ENCODE data around the gene C2CD4D. TPM values are rescaled to one million over a fixed set of nuclear protein-coding genes. Genes with fewer than 3 reads are reported as not detected.

The C2CD4D gene
- total RNA-seq, 1 experiment from 2014 or later, result not detected

DNA sequence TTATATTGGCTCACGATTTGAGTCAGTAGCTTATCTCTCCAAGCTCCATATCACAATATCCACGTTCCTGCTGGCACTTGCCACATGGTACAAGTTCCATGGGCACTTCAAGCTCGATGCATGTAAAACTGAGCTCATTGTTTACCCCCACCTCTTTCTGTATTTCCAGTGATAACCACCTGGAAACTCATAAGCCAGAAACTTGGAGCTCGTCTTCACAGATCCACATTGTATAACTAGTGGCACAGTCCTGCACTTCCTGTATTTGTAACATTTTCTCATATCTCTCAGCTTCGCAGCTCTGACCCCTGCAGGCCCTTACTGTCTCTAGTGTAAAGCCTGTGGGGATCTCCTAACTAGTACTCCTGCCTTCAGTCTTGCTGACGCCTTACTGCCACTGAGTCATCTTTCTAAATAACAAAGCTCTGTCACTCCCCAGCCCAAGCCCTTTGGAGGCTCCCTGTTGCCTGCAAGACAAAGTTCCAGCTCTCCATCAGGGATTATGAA lies 6.5 kb upstream of the C2CD4D start:
- no peak overlapping the region for H3K4me3 ChIP-seq
- no peaks in the 10 kb centered on the region for H3K27me3 ChIP-seq
- H3K9me3 ChIP-seq, result no peaks in the 10 kb centered on the region
- DNase-seq, result peak; percentile 76
- no peaks in the 10 kb centered on the region for H3K36me3 ChIP-seq

- H3K9me3 ChIP-seq, result no peaks in the 10 kb centered on the region
- no peaks in the 10 kb centered on the region for H3K36me3 ChIP-seq
- H3K27me3 ChIP-seq, result no peaks in the 10 kb centered on the region
- no peak overlapping the region for H3K4me3 ChIP-seq
- DNase-seq, result no peak
These were observed 3.8 kb upstream of the C2CD4D start for GRCh38 chr1:151843398-151843797.

DNA sequence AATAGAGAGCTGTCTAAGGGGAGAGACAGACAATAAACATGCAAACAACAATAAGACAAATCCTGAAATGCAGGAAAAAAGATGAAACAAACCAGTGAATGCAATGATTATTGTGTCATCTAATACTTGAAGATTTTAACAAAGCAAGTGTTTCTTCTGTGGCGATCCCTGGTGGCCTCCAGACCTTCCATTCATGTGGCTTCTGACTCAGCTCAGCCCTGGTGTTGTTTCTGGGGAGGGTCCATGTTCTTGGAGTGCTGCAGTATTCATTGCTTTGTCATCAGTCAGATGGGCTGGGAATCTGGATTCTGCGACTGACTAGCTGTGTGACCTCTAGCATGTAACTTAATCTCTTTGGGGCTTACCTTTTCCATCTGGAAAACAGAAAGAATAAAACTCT lies 1.5 kb upstream of the C2CD4D start:
- Histone ChIP-seq H3K4me3 (no peak overlapping the region), H3K9me3 (no peaks in the 10 kb centered on the region), H3K27me3 (no peaks in the 10 kb centered on the region), H3K36me3 (no peaks in the 10 kb centered on the region)
- peak; percentile 80 for DNase-seq

DNA sequence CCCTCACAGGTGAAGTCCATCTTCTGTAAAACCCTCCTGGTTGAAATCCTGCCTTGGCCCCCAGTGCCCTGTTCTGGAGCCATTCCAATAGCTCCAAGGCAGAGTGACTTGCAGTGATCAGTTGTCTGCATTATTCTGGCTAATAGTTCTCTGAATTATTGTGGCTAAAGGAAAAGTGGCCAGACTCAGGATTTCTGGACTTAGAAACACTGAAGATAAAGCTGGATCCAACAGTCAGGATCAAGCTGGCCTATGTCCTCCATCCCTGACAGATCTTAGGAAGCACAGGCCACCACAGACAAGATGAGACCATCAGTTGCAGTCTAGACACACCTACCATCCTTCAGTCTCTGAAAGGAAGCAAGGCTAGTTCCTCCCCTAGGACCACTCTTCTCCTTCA lies 801 bp upstream of the C2CD4D start:
- Histone ChIP-seq H3K9me3 (no peaks in the 10 kb centered on the region), H3K4me3 (no peak overlapping the region), H3K36me3 (no peaks in the 10 kb centered on the region), H3K27me3 (no peaks in the 10 kb centered on the region)
- no peak for DNase-seq

DNA sequence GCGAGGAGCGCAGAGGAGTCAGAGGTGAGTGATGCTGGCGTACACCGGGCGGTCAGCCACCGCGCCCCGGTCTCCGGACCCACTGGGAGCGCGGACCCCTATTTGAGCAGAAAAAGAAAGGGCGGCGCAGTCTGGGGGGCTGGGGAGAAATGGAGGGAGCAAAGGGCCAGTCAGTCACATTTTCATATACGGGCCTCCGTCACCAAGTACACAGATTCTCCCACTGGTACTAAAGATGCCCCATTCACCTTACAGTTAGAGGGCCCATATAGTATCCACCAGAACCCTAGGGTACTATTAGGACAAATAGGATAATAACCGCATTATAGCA lies 573 bp downstream of the C2CD4D start:
- no peak for DNase-seq
- Histone ChIP-seq H3K9me3 (no peaks in the 10 kb centered on the region), H3K4me3 (no peak overlapping the region), H3K27me3 (no peaks in the 10 kb centered on the region), H3K36me3 (no peaks in the 10 kb centered on the region)

DNA sequence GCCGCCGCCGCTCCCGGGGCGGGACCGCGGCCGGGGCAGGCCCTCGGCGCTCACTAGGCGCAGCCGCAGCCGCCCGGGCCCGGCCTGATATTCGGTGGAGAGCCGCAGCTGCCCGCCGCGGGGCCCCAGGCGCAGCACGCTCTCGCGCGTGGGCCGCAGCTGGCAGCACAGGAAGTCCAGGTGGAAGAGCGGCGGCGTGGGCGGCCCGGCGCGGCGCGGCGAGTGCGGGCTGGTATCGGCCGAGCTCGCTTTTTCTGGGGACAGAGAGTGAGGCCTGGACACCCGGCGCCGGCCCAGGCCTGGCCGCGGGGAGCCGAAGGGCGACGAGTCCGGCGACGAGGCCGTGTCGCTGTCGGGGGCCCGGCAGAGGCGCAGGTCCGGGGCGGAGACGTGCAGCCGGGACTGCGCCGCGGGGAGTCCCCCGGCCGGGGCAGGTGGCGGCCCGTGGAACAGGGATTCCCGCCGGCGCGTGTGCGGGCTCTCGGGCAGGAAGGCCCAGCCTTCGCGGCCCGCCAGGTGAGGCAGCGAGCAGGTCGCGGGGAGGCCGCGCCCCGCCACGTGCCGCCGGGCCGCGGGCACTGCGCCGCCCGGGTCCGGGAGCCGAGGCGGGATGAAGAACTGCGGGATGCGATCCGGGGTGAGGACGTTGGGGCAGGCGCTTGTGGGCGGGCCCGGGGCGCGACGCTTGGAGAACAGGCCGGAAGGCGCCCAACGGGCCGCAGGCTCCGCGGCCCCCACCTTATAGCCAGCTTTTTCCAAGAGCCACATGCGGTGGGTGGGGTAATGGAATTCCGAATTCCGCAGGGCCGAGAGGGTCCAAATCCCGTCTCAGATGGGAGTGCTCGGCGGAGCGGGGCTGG lies 1.2 kb downstream of the C2CD4D start:
- DNase-seq, result no peak
- no peaks in the 10 kb centered on the region for H3K9me3 ChIP-seq
- no peak overlapping the region for H3K4me3 ChIP-seq
- H3K27me3 ChIP-seq, result no peaks in the 10 kb centered on the region
- no peaks in the 10 kb centered on the region for H3K36me3 ChIP-seq

DNA sequence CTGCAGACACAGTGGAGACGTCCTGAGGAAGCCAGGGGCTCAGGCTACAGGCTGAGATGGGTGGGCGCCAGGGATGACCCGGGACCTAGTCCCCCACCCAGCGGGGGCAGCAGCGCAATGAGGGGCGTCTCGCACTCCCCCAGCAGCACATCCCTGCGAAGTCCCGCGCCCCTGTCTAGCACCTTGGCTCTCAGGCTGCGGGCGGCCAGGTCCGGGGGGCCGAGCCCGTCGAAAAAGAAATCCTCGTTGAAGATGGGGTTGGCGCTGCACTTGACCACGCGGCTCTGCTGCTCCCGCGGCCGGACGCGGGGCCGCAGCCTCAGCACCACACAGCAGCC lies 1.8 kb downstream of the C2CD4D start:
- Histone ChIP-seq H3K4me3 (no peak overlapping the region), H3K36me3 (no peaks in the 10 kb centered on the region), H3K27me3 (no peaks in the 10 kb centered on the region), H3K9me3 (no peaks in the 10 kb centered on the region)
- DNase-seq, result no peak

DNA sequence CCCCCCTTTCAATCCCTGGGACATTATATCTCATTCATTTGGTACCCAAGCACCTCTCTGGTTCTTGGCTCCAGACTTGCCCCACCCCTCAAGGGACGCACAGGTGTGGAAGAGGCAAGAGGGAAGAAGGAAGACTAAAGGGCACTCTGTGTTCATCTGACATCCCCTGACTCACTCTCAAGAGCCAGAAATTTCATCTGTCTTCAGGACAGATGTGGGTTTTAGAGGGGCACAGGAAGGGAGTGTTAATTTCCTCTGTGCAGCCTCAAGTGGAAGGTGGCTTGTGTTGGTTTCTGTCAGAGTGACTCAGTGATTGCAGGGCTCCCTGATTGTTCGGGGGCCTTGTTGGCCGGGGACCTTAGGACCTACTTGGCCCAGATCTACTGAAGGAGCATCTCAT lies 2.4 kb downstream of the C2CD4D start:
- DNase-seq, result no peak
- no peaks in the 10 kb centered on the region for H3K36me3 ChIP-seq
- no peak overlapping the region for H3K4me3 ChIP-seq
- H3K27me3 ChIP-seq, result no peaks in the 10 kb centered on the region
- H3K9me3 ChIP-seq, result no peaks in the 10 kb centered on the region

DNA sequence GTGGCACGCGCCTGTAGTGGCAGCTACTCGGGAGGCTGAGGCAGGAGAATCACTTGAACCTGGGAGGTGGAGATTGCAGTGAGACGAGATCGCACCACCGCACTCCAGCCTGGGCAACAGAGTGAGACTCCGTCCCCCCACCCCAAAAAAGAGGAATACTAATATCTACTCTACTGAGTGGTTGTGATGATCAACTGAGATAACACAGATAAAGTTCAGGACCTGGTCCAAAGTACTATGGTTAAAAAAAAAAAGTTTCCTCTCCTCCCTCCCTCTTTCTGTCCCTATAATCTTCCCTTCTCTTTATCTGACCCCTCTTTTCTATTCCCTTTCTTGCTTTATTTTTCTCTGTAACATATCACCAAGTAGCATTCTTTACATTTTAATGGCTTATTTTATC lies 4.0 kb downstream of the C2CD4D start:
- Histone ChIP-seq H3K36me3 (no peaks in the 10 kb centered on the region), H3K9me3 (no peaks in the 10 kb centered on the region)

GRCh38 chr1:151834239-151834638 lies 5.4 kb downstream of the C2CD4D start:
- Histone ChIP-seq H3K4me3 (no peak overlapping the region), H3K27me3 (no peaks in the 10 kb centered on the region), H3K36me3 (no peaks in the 10 kb centered on the region), H3K9me3 (no peaks in the 10 kb centered on the region)
- DNase-seq, result no peak

More for the DNA sequence above, 4.0 kb downstream of the C2CD4D start:
- DNase-seq, result no peak
- no peaks in the 10 kb centered on the region for H3K27me3 ChIP-seq
- H3K4me3 ChIP-seq, result no peak overlapping the region

DNA sequence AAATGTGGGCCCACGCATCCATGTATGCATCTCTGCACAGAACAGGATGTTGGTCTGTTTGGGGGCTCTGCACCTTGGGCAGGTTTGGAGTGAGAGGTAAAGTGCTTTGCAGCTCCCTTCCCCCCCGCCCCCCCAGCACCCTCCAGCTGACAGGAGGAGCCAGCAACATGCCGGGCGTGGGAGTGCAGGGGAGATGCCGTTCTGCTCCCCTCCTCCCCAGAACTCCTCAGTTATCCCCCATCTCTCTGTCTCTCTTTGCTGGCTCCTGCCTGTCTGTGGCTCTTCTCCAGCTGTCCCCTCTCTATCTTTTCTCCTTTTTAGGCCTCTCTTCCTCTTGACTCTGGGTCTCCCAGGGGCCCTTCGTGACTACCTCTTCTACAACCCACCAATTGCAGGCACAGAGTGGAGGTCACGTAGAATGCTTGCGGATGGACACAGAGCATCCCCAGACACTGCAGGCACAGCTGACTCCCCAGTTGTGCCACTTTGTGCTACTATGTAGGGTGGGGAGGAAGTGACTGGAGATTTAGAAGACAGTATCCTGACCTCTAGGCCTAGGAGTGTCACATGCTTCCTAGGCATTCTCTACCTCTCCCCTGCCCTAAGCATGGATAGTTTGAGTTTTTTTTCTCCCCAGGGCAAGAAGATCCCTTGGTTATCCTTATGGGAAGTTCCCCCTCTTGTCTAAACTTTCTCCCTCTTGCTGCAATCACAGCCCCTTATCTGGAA lies 6.3 kb downstream of the C2CD4D start:
- no peaks in the 10 kb centered on the region for H3K36me3 ChIP-seq
- H3K9me3 ChIP-seq, result no peaks in the 10 kb centered on the region
- no peak overlapping the region for H3K4me3 ChIP-seq
- no peak for DNase-seq
- no peaks in the 10 kb centered on the region for H3K27me3 ChIP-seq

DNA sequence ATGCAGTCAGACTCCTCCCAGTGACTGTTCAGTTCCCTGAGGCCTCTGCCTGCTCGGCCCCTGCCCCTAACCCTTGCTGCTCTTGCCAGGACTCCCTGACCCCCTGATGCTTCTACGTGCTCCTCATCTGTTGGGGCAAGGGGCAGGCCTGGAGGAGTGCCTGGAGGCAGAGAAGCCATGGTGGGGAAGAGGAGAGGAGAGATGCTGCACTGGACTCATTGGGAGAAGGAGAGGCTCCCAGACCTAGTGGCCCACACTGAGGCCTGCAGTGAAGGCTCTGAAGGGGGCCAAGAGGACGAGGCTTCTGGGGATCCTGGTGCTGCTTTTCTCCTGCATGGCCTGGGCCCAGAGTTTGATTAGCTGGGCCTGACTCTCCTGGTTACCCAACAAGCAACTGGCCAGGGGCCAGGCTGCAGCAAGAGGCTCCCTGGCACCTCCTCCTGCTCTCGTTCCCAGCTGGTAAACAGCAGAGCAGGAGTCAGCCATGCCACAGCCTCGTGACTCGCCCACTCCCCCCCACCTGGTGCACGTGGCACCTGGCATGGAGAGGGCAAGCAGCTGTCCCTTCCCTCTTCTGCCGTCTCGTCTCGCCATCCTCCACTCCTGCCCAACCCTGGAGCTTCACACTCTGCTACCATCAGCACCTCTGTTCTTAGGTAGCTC lies 7.2 kb downstream of the C2CD4D start:
- no peaks in the 10 kb centered on the region for H3K9me3 ChIP-seq
- no peaks in the 10 kb centered on the region for H3K36me3 ChIP-seq
- no peaks in the 10 kb centered on the region for H3K27me3 ChIP-seq
- DNase-seq, result peak; percentile 79
- no peak overlapping the region for H3K4me3 ChIP-seq

GRCh38 chr1:151831605-151832004 lies 8.0 kb downstream of the C2CD4D start, which contains the start of gene RORC:
Gene RORC, minus strand, starts transcription at chr1:151831802. Its CDS starts 38 bp downstream, at chr1:151831764.
- Histone ChIP-seq H3K36me3 (no peaks in the 10 kb centered on the region), H3K9me3 (no peaks in the 10 kb centered on the region), H3K4me3 (no peak within 1 kb of the TSS), H3K27me3 (no peaks in the 10 kb centered on the region)
- DNase-seq, result no peak

DNA sequence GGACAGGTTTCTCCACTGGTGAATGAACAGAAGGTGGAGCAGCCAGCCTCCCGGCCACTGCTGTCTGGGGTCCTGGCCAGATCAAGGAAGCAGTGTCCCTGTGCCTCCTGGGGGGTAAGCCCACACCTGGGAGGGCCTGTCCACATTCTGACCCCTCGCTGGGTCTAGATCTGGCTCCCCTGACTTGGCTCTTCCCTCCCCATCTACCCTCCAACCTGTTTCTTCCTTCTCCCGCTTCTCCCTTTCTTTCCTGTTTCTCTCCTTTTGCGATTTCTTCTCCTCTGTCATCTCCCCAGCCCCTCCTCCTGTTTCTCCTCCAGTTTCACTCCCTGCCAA lies 8.4 kb downstream of the C2CD4D start:
- no peaks in the 10 kb centered on the region for H3K9me3 ChIP-seq
- H3K27me3 ChIP-seq, result no peaks in the 10 kb centered on the region
- no peak overlapping the region for H3K4me3 ChIP-seq
- no peaks in the 10 kb centered on the region for H3K36me3 ChIP-seq
- DNase-seq, result no peak

GRCh38 chr1:151830055-151830454 lies 9.6 kb downstream of the C2CD4D start:
- DNase-seq, result no peak
- Histone ChIP-seq H3K4me3 (no peak overlapping the region), H3K36me3 (no peaks in the 10 kb centered on the region), H3K27me3 (no peaks in the 10 kb centered on the region), H3K9me3 (no peaks in the 10 kb centered on the region)

DNA sequence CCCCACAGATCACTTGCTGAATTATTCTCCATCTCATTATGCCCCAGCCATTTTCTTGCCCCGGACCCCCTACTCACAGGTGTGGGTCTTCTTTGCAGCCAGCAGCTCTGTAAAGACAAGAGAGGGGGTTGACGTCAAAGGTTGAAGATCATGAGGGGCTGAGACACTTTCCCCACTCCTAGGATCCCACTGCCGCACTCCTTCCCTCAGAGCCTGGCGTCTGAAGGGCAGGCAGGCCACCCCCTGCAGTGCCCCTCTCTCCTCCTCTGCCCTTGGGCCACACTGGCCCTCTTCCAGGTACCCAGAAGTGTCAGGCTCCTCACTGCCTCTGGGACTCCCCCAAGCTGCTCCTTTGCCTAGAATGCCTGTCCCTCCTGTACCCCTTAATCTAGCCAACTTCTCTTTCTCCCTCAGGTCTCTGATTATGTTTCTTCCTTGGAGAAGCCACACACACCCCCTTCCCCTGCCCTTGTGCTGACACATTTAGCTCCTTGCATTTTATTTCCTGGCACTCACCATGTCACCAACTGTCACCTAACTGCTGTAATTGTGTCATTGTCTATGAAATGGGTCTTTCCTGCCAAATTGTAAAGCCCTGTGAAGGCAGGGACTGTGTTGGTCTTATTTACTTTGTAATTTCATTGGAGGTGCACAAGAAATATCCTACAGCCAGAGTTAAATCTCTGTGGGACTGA lies 10.1 kb downstream of the C2CD4D start:
- H3K36me3 ChIP-seq, result no peaks in the 10 kb centered on the region
- no peak for DNase-seq
- H3K4me3 ChIP-seq, result no peak overlapping the region
- no peaks in the 10 kb centered on the region for H3K27me3 ChIP-seq
- H3K9me3 ChIP-seq, result no peaks in the 10 kb centered on the region

DNA sequence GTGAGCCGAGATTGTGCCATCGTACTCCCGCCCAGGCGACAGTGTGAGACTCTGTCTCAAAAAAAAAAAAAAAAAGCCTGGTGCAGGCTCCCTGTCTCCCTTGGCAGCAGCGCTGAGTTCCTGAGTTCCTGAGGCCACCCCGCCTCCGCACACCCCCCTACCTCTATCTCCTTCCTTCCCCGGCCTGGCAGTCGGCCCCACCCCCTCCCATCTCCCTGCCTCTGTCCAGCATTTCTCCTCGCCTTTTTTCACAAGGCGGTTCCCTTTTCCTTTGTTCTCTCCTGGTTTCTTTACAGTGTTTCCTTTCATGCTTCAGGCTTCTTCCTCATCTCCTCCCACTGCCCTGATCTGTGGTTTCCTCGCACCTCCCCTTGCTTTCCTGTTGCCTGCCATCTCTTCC lies 10.7 kb downstream of the C2CD4D start:
- Histone ChIP-seq H3K27me3 (no peaks in the 10 kb centered on the region), H3K9me3 (no peaks in the 10 kb centered on the region), H3K36me3 (no peaks in the 10 kb centered on the region), H3K4me3 (no peak overlapping the region)
- DNase-seq, result peak; percentile 65

Data from MG63 (cell line).